Activated CD4-positive, alpha-beta T cell treated with anti-CD3 and anti-CD28 coated beads, Interleukin-10, Interleukin-2, amounts not matched to agents 100 ng/mL and 50 ng/mL, durations not matched to agents 16 hours and 8 hours (primary cell): ENCODE results near the gene PIK3AP1.
"Not testable (repeated sequence)": the region's sequence is repeated elsewhere in the genome, so short reads cannot be mapped to it uniquely, and the experiment has no call there.

Source experiments
- DNase-seq: peaks from one replicate; pipeline ENCODE4 v3.0.0-alpha.2; 2020

PIK3AP1 gene

GRCh38 chr10:96724621-96725020, 4.3 kb upstream of the PIK3AP1 start:
- no peak for DNase-seq

- DNase-seq = no peak
These were observed 876 bp upstream of the PIK3AP1 start for GRCh38 chr10:96721207-96721572.

GRCh38 chr10:96719850-96720421, 378 bp downstream of the PIK3AP1 start:
- DNase-seq = peak; percentile 63

GRCh38 chr10:96719200-96719599, 1.1 kb downstream of the PIK3AP1 start:
- no peak for DNase-seq

- no peak for DNase-seq
These were observed 1.9 kb downstream of the PIK3AP1 start for GRCh38 chr10:96718304-96718990.

GRCh38 chr10:96716390-96716789, 3.9 kb downstream of the PIK3AP1 start:
- DNase-seq = no peak

GRCh38 chr10:96714746-96715255, 5.5 kb downstream of the PIK3AP1 start:
- DNase-seq = no peak

- no peak for DNase-seq
These were observed 6.2 kb downstream of the PIK3AP1 start for GRCh38 chr10:96714031-96714590.

GRCh38 chr10:96712662-96713271, 7.5 kb downstream of the PIK3AP1 start:
- no peak for DNase-seq

GRCh38 chr10:96711048-96711728, 9.1 kb downstream of the PIK3AP1 start:
- DNase-seq = no peak

- no peak for DNase-seq
These were observed 10.8 kb downstream of the PIK3AP1 start for GRCh38 chr10:96709525-96709924.

GRCh38 chr10:96708996-96709395, 11.3 kb downstream of the PIK3AP1 start:
- DNase-seq = no peak

GRCh38 chr10:96708456-96708855, 11.9 kb downstream of the PIK3AP1 start:
- no peak for DNase-seq

GRCh38 chr10:96706331-96706853, 13.9 kb downstream of the PIK3AP1 start:
- DNase-seq = no peak

GRCh38 chr10:96705134-96705533, 15.2 kb downstream of the PIK3AP1 start:
- DNase-seq = no peak

- DNase-seq = no peak
These were observed 15.8 kb downstream of the PIK3AP1 start for GRCh38 chr10:96704563-96704962.

GRCh38 chr10:96703358-96703757, 17.0 kb downstream of the PIK3AP1 start:
- DNase-seq = no peak

GRCh38 chr10:96701265-96701664, 19.0 kb downstream of the PIK3AP1 start:
- no peak for DNase-seq

GRCh38 chr10:96700374-96701099, 19.8 kb downstream of the PIK3AP1 start:
- no peak for DNase-seq

- no peak for DNase-seq
These were observed 20.7 kb downstream of the PIK3AP1 start for GRCh38 chr10:96699613-96700012.

- DNase-seq = not testable (repeated sequence)
These were observed 22.0 kb downstream of the PIK3AP1 start for GRCh38 chr10:96698305-96698704.

- no peak for DNase-seq
These were observed 22.9 kb downstream of the PIK3AP1 start for GRCh38 chr10:96697438-96697837.
